A549 (cell line): ENCODE data around the gene RBM10. TPM values are rescaled to one million over a fixed set of nuclear protein-coding genes. Genes with fewer than 3 reads are reported as not detected.

Source experiments
- ATAC-seq, 2 experiments: fragments of 200-7000 bp in 1 of 2; fragments of >200 bp in 1 of 2; cut with Nextera tagmentation in 1 of 2; cut with Tn5 transposase in 1 of 2; 3 replicates each; pipeline versions ENCODE4 v1.8.0 to v1.9.1; 2018 to 2020; ENCODE audit warnings: mild to moderate bottlenecking in 1 of 2, moderate library complexity in 1 of 2
- CTCF ChIA-PET: fragments of 300-600 bp; sonication (Branson Sonifier 250); formaldehyde crosslinking; extraction: SDS; loops from one replicate; lab custom pipeline; 2021; ENCODE audit warnings: antibody characterized with exemption, inconsistent platforms; lab: Yijun Ruan, JAX
- POLR2A ChIA-PET: fragments of 350-600 bp; formaldehyde crosslinking; extraction: SDS; loops from one replicate; lab custom pipeline; 2021; ENCODE audit warnings: antibody characterized with exemption, inconsistent platforms; lab: Yijun Ruan, JAX
- DNase-seq, 2 experiments: peaks; one replicate each; pipeline versions ENCODE4 v3.0.0 to v3.0.0-alpha.2; 2011 to 2016; ENCODE audit warnings: low read depth in 1 of 2, low spot score in 1 of 2
- FAIRE-seq: peaks from 2 replicates; lab custom pipeline; 2011; peaks lifted over from hg19 to GRCh38; lab: Jason Lieb, UNC
- H3K27ac ChIP-seq, 2 experiments: fragments of >200 bp; sonication (Bioruptor Twin); formaldehyde crosslinking; 3 replicates each; pipeline ENCODE4 v1.5.1; 2016 to 2017
- H3K4me1 ChIP-seq: fragments of >200 bp; sonication (Bioruptor Twin); formaldehyde crosslinking; 3 replicates; pipeline ENCODE4 v1.6.1; 2016
- H3K4me2 ChIP-seq: fragments of >200 bp; sonication (Bioruptor Twin); formaldehyde crosslinking; 3 replicates; pipeline ENCODE4 v1.6.1; 2016
- H3K4me3 ChIP-seq: fragments of >200 bp; sonication (Bioruptor Twin); formaldehyde crosslinking; 3 replicates; pipeline ENCODE4 v1.5.1; 2016
- H3K9me3 ChIP-seq: fragments of >200 bp; sonication (Bioruptor Twin); formaldehyde crosslinking; 3 replicates; pipeline ENCODE4 v1.6.1; 2016
- CBX2 ChIP-seq: fragments of 200-600 bp; sonication (generic); IDR thresholded peaks from 2 replicates; pipeline ENCODE4 v1.6.1; 2016; ENCODE audit warnings: low read depth, mild to moderate bottlenecking, borderline replicate concordance
- CBX8 ChIP-seq: fragments of 200-600 bp; sonication (generic); IDR thresholded peaks from 2 replicates; pipeline ENCODE4 v1.6.1; 2016
- EHF ChIP-seq: fragments of 250-450 bp; sonication (Bioruptor Pico); IDR thresholded peaks from 2 replicates; pipeline ENCODE4 v1.5.0; 2020; ENCODE audit warnings: mild to moderate bottlenecking
- ESRRA ChIP-seq: fragments of 150-350 bp; IDR thresholded peaks from 2 replicates; pipeline ENCODE4 v1.6.1; 2014; ENCODE audit warnings: mild to moderate bottlenecking, low read length, borderline replicate concordance
- MAFK ChIP-seq: fragments of 450-650 bp; IDR thresholded peaks from 2 replicates; pipeline ENCODE4 v1.6.1; 2014; ENCODE audit not compliant: partially characterized antibody
- MAZ ChIP-seq: fragments of 150-350 bp; IDR thresholded peaks from 2 replicates; pipeline ENCODE4 v1.6.1; 2014; ENCODE audit warnings: antibody characterized with exemption, low read depth, low read length, borderline replicate concordance
- NFE2L2 ChIP-seq: fragments of 150-350 bp; conservative IDR thresholded peaks from 2 replicates; pipeline ENCODE4 v1.6.1; 2014; ENCODE audit warnings: low read length
- NPAS2 ChIP-seq: fragments of 250-450 bp; sonication (Bioruptor Pico); IDR thresholded peaks from 2 replicates; pipeline ENCODE4 v1.8.0; 2022; ENCODE audit warnings: mild to moderate bottlenecking, moderate library complexity, borderline replicate concordance
- POLR2A ChIP-seq: IDR thresholded peaks from 2 replicates; pipeline ENCODE4 v1.6.1; 2012; ENCODE audit warnings: mild to moderate bottlenecking, low read length
- POLR2AphosphoS2 ChIP-seq: conservative IDR thresholded peaks from 2 replicates; pipeline ENCODE4 v1.6.1; 2012; ENCODE audit warnings: low read length, improper control_type of control experiment, inconsistent platforms
- TFCP2L1 ChIP-seq: fragments of 250-450 bp; sonication (Bioruptor Pico); IDR thresholded peaks from 2 replicates; pipeline ENCODE4 v1.5.0; 2021; ENCODE audit warnings: mild to moderate bottlenecking
- TP53 ChIP-seq: fragments of 250-450 bp; sonication (Bioruptor Pico); IDR thresholded peaks from 2 replicates; pipeline ENCODE4 v1.5.0; 2021; ENCODE audit warnings: mild to moderate bottlenecking, moderate library complexity
- ZNF302 ChIP-seq: fragments of 250-450 bp; sonication (Bioruptor Pico); IDR thresholded peaks from 2 replicates; pipeline ENCODE4 v1.9.0; 2021; ENCODE audit warnings: inconsistent platforms, mild to moderate bottlenecking, moderate library complexity
- ZSCAN20 ChIP-seq: fragments of 250-450 bp; sonication (Bioruptor Pico); IDR thresholded peaks from 2 replicates; pipeline ENCODE4 v1.8.0; 2022; ENCODE audit warnings: mild to moderate bottlenecking, moderate library complexity
- WGBS: methylation state at CpG from one replicate; pipeline ENCODE4 v1.1.6; 2017; ENCODE audit errors: missing lambda C conversion rate; 5-methylcytosine and 5-hydroxymethylcytosine counted together
- polyA plus RNA-seq, 4 experiments: library from polyadenylated mRNA; depleted of rRNA in 3 of 4; stranded (reverse); fragments of >200 nt; fragmentation: RNase III in 1 of 4; extraction: RNeasy Plus Mini Kit Qiagen cat#74134 plus additional on column Dnase treatment in 1 of 4; gene quantifications; 2 replicates in 3 of 4; 3 replicates in 1 of 4; pipeline ENCODE4 v1.2.3, GENCODE V29; 2011 to 2017
- TF ChIP-seq, protein P1 (sequence below): fragments of 200-600 bp; sonication (generic); IDR thresholded peaks from 2 replicates; pipeline ENCODE4 v1.6.1; 2016; ENCODE audit warnings: antibody characterized with exemption, mild to moderate bottlenecking, moderate library complexity
- TF ChIP-seq, protein P2 (sequence below): fragments of >200 bp; sonication (Bioruptor Twin); formaldehyde crosslinking; IDR thresholded peaks from 3 replicates; pipeline ENCODE4 v1.5.1; 2016
- TF ChIP-seq, protein P3 (sequence below): fragments of 250-450 bp; sonication (Bioruptor Pico); IDR thresholded peaks from 2 replicates; pipeline ENCODE4 v1.5.0; 2021; ENCODE audit warnings: mild to moderate bottlenecking, moderate library complexity, borderline replicate concordance
- TF ChIP-seq, protein P4 (sequence below): IDR thresholded peaks from 2 replicates; pipeline ENCODE4 v1.6.1; 2012

RBM10 gene
- polyA plus RNA-seq, 2 of the 4 experiments (the other 2 are of a cell fraction), result 21.1 to 29.8 TPM

DNA sequence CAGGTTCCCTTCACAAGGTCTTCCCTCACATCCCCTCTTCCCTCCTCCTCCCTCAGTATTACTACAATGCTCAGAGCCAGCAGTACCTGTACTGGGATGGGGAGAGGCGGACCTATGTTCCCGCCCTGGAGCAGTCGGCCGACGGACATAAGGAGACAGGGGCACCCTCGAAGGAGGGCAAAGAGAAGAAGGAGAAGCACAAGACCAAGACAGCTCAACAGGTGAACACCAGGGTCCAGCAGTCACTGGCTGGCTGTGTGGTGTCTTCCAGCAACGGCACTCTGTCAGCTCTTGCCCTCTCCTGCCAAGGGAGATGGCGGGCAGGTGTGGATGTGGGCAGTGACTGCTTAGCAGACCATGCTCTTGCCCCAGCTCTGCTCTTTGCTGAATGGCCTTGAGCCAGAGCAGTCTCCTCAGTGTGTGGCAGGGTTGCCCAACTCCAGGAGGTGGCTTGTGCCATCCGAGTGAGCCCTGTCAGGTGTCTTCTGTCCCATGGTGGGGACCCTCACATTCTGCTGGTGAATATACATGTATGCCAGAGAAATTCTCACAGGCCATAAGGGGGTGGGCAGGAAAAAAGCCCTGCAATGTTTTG lies 37.2 kb downstream of the RBM10 start:
- TF ChIP-seq ESRRA (no peak), MAZ (no peak), NFE2L2 (no peak), CBX8 (no peak), NPAS2 (CRISPR knock-in tag) (no peak), ZNF302 (no peak)
- TF ChIP-seq, protein P1, sequence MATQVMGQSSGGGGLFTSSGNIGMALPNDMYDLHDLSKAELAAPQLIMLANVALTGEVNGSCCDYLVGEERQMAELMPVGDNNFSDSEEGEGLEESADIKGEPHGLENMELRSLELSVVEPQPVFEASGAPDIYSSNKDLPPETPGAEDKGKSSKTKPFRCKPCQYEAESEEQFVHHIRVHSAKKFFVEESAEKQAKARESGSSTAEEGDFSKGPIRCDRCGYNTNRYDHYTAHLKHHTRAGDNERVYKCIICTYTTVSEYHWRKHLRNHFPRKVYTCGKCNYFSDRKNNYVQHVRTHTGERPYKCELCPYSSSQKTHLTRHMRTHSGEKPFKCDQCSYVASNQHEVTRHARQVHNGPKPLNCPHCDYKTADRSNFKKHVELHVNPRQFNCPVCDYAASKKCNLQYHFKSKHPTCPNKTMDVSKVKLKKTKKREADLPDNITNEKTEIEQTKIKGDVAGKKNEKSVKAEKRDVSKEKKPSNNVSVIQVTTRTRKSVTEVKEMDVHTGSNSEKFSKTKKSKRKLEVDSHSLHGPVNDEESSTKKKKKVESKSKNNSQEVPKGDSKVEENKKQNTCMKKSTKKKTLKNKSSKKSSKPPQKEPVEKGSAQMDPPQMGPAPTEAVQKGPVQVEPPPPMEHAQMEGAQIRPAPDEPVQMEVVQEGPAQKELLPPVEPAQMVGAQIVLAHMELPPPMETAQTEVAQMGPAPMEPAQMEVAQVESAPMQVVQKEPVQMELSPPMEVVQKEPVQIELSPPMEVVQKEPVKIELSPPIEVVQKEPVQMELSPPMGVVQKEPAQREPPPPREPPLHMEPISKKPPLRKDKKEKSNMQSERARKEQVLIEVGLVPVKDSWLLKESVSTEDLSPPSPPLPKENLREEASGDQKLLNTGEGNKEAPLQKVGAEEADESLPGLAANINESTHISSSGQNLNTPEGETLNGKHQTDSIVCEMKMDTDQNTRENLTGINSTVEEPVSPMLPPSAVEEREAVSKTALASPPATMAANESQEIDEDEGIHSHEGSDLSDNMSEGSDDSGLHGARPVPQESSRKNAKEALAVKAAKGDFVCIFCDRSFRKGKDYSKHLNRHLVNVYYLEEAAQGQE, result no peak
- TF ChIP-seq, protein P2, sequence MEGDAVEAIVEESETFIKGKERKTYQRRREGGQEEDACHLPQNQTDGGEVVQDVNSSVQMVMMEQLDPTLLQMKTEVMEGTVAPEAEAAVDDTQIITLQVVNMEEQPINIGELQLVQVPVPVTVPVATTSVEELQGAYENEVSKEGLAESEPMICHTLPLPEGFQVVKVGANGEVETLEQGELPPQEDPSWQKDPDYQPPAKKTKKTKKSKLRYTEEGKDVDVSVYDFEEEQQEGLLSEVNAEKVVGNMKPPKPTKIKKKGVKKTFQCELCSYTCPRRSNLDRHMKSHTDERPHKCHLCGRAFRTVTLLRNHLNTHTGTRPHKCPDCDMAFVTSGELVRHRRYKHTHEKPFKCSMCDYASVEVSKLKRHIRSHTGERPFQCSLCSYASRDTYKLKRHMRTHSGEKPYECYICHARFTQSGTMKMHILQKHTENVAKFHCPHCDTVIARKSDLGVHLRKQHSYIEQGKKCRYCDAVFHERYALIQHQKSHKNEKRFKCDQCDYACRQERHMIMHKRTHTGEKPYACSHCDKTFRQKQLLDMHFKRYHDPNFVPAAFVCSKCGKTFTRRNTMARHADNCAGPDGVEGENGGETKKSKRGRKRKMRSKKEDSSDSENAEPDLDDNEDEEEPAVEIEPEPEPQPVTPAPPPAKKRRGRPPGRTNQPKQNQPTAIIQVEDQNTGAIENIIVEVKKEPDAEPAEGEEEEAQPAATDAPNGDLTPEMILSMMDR, result no peak
- TF ChIP-seq, protein P3, sequence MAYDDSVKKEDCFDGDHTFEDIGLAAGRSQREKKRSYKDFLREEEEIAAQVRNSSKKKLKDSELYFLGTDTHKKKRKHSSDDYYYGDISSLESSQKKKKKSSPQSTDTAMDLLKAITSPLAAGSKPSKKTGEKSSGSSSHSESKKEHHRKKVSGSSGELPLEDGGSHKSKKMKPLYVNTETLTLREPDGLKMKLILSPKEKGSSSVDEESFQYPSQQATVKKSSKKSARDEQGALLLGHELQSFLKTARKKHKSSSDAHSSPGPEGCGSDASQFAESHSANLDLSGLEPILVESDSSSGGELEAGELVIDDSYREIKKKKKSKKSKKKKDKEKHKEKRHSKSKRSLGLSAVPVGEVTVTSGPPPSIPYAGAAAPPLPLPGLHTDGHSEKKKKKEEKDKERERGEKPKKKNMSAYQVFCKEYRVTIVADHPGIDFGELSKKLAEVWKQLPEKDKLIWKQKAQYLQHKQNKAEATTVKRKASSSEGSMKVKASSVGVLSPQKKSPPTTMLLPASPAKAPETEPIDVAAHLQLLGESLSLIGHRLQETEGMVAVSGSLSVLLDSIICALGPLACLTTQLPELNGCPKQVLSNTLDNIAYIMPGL (CRISPR knock-in tag), result no peak
- CTCF ChIA-PET, result interaction anchor here (1.6 kb wide), 1 partner anchor 341 kb away, joined by 4 read pairs; no protein-coding TSS in a partner anchor
- no peak for FAIRE-seq
- POLR2A ChIA-PET, result no interaction called here
- H3K4me2 ChIP-seq, result no peak overlapping the region
- no peak overlapping the region for H3K27ac ChIP-seq
- ATAC-seq, result no peak
- no peak for DNase-seq
- no peaks in the 10 kb centered on the region for H3K9me3 ChIP-seq
- no peak overlapping the region for H3K4me3 ChIP-seq
- 90% methylated on average over 8 of the region's 9 CpGs for WGBS
- no peaks in the 10 kb centered on the region for H3K4me1 ChIP-seq

DNA sequence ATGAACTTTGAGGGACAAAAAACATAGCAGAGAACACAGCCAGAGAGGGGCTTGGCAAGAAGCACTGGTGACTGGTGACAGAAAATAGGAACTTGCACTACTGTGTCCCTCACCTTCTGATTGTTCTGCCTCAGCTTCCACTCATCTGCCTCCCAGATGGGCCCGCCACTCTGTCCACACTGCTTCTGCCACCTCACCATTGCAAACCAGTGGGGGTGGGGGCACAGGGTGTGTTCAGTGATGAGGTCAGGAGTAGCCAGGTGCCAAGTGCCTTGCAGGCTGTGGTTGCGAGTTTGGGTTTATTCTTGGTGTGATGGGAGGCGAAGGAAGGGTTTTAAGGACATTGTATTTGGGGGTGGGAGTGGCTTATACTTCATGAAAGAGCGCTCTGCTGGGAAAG lies 39.5 kb downstream of the RBM10 start:
- Histone ChIP-seq H3K27ac (no peak overlapping the region), H3K4me2 (no peak overlapping the region), H3K9me3 (no peaks in the 10 kb centered on the region), H3K4me1 (no peaks in the 10 kb centered on the region), H3K4me3 (no peak overlapping the region)
- 96% methylated on average over 4 of the region's 4 CpGs for WGBS
- DNase-seq (no peak), FAIRE-seq (no peak), ATAC-seq (no peak)
- POLR2A ChIA-PET, result no interaction called here
- TF ChIP-seq MAFK (no peak), TP53 (CRISPR knock-in tag) (no peak), EHF (CRISPR knock-in tag) (no peak), TFCP2L1 (no peak), NFE2L2 (no peak), ZNF302 (no peak), NPAS2 (CRISPR knock-in tag) (no peak), CBX2 (no peak), ZSCAN20 (CRISPR knock-in tag) (no peak), POLR2AphosphoS2 (no peak), ESRRA (no peak), POLR2A (no peak)
- TF ChIP-seq, protein P2, result no peak
- TF ChIP-seq, protein P4, sequence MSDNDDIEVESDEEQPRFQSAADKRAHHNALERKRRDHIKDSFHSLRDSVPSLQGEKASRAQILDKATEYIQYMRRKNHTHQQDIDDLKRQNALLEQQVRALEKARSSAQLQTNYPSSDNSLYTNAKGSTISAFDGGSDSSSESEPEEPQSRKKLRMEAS, result no peak
- CTCF ChIA-PET, result interaction anchor here (1.6 kb wide), 1 partner anchor 339 kb away, joined by 3 read pairs; no protein-coding TSS in a partner anchor
